HL-60/S4 treated with phorbol 12-myristate 13-acetate at 8.2 ng/mL for 4 days and 3 days (cell line): ENCODE data around the gene ZNF92.
"Not testable (repeated sequence)": the region's sequence is repeated elsewhere in the genome, so short reads cannot be mapped to it uniquely, and the experiment has no call there.

Experiments used
- in situ Hi-C: fragments of 300-500 bp; cut with MboI; formaldehyde crosslinking; loops from 2 replicates; pipeline ENCODE4 v1.15.0; 2022; ENCODE audit warnings: low sequenced_read_pairs

Gene ZNF92

DNA sequence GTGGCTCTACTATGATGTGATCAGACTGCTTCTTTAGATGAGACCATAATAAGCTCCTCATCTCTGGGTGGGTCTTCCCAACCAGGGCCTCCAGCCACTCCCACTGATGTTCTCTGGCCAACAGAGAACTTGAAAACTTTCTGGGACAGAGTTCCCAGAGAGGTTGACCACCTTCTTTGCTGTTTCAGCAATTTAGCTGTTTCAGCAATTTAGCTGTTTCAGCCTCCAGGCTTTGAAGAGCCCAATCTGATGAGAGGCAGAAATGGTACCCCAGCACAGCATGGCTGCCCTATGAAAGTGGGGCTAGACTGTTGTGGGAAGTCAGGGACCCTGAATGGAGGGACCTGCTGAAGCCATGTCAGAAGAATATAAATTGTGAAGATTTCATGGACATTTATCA lies 49.0 kb downstream of the ZNF92 start:
- in situ Hi-C loops: no loop called here

DNA sequence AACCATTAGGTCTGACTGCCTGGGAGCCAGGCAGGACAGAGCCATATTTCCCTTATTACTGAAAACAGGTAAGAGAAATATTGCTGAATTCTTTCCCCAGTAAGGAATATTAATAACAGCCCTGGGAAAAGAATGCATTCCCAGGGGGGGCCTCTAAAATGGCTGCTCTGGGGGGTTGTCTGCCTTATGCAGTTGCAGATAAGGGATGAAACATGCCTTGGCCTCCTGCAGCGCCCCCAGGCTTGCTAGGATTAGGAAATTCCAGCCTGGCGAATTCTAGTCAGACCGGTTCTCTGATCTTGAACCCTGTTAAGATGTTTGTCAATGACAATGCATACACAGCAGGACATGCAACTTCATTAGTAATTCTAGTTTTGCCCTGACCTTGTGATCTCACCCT lies 49.6 kb downstream of the ZNF92 start:
- in situ Hi-C loops: not testable (repeated sequence)

DNA sequence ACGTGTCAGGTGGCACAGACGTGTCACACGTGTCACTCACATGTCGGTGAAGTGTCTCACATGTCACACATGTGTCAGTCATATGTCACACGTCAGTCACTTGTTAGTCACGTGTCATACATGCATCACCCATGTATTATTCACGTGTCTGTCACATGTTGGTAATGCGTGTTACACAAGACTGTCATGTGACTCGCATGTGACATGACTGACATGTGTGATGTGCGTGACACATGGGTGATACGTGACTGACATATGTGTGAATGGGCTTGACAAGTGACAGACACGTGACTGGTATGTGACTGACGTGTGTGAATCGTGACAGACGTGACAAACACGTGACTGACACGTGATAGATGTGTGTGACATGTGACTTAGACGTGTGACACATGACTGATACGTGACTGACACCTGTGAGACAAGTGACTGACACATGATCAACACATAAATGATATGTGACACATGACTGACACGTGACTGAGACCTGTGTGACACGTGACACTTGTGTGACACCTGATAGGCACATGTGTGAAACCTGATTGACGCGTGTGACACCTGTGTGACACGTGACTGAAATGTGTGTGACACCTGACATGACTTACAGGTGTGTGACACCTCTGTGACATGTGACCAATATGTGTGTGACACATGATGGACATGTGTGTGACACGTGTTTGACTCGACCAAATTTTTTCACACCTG lies 56.1 kb downstream of the ZNF92 start:
- in situ Hi-C loops: no loop called here

DNA sequence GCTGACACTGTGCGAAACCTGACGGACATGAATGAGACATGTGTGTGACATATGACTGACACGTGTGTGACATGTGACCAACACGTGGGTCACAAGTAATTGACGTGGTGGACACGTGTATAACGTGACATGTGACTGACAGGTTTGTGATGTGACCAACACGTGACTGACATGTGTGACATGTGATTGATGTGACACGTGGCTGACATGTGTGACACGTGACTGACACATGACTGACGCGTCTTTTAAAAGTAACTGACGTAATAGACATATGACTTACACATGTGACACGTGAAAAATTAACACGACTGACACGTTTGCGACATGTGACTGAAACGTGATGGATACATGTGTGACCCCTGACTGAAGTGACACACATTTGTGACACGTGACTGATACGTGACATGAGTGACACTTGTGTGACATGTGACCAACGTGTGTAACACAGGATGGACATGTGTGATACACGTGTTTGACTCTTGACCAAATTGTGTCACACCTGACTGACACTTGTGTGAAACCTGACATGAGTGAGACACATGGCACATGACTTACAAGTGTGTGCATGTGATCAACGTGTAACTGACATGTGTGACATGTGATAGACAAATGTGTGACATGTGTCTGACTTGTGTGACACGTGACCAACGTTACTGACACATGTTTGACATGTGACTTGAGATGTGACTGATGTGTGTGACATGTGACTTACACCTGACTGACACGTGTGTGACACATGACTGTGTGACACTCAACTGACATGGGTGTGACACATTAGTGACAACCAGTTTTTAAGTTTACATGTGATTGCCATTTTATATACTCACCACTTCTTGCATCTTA lies 56.9 kb downstream of the ZNF92 start:
- in situ Hi-C loops: no loop called here

DNA sequence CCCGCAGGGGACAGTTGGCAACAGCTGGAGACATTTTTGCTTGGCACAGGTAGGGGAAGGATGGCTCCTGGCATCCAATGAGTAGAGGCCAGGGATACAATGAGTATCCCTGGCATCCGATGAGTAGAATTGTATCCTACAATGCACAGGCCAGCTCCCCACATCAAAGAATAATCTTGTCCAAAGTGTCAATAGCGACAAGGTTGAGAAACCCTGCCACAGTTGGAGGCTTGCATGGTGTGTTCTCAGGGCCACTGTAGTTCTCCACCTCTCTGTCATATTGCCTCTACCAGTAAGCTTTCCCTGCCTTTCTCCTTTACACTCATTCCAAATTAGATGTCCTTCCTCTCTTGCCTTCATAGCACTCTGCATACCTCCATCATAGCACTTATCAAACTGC lies 60.7 kb downstream of the ZNF92 start:
- in situ Hi-C loops: no loop called here

DNA sequence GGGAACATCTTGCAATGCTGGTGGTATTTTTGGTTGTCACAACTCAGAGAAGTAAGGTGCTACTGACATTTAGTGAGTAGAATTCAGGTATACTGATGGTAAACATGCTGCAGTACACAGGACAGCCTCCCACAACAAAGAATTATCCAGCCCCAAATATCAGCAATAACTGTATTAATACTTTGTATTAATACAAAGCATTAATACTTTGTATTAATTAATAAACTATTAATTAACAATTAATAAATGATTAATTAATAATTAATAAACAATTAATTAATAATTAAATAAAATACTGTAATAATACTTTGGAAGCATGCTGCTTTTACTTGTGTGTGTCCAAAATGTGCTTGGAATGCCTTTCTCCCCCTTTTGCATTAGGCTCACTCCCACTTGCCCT lies 62.5 kb downstream of the ZNF92 start:
- in situ Hi-C loops: no loop called here

DNA sequence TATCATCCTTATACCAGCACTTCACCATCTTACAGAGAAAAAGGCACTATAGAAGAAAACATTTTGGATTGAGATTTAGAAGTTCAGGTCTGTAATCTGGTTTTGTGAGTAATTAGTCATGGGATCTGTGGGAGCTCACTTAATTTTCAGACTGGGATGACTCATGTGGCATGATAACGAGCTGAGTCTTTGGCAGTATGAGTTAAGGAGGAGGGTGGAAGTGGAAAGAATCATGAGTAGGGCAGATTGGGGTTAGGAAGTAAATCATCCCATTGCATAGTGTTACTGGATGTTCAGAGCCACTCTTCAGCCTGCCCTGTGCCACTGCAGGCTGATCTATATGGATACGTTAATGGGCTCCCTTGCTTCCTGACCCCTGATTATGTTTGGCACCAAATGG lies 64.9 kb downstream of the ZNF92 start:
- in situ Hi-C loops: no loop called here

DNA sequence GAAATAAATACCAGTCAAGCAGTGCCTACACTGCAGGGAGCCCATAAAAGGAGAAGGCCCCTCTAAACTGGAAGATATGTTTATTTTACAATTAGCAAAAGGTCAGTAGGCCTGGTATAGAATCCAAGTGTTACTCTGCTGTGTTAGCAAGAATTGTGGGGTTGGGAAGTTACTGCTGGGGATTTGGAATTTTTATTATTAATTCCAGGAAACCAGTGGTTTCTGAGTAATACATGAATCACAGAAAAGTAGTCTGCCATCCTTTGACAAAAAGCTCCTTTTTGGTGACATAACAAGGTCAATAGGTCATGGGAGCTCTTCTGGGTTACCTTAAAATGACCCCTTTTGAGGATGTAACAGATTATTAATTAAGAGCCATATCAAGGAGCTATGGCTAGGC lies 67.4 kb downstream of the ZNF92 start:
- in situ Hi-C loops: no loop called here

DNA sequence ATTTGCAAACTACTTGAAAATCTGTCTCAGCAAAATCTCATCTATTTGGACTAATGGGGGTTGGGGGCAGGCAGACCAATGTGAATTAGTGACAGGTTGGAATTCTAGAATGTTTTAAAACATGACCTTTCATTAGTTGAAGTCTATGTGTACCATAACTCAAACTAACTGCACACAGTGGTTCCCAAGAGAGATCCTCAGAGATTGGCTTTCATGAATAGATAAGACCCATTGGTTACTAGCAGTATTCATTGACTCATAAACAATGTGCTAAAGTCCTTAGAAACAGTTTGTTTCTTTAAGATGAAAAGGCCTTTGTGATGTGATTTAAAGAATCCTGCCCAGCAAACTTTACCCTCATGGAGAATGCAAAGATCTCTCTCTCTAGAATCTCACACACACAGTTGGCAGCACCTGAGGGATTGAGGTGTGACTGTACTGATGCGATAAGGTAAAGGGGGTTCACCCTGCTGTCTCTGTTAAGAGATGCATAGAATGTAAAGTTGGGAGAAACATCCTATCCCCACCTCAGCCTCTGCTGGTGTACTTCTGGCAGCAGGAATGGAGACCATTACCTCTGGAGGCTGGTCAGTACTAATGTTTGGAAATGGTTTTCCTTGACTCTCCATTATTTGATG lies 70.7 kb downstream of the ZNF92 start:
- in situ Hi-C loops: no loop called here

DNA sequence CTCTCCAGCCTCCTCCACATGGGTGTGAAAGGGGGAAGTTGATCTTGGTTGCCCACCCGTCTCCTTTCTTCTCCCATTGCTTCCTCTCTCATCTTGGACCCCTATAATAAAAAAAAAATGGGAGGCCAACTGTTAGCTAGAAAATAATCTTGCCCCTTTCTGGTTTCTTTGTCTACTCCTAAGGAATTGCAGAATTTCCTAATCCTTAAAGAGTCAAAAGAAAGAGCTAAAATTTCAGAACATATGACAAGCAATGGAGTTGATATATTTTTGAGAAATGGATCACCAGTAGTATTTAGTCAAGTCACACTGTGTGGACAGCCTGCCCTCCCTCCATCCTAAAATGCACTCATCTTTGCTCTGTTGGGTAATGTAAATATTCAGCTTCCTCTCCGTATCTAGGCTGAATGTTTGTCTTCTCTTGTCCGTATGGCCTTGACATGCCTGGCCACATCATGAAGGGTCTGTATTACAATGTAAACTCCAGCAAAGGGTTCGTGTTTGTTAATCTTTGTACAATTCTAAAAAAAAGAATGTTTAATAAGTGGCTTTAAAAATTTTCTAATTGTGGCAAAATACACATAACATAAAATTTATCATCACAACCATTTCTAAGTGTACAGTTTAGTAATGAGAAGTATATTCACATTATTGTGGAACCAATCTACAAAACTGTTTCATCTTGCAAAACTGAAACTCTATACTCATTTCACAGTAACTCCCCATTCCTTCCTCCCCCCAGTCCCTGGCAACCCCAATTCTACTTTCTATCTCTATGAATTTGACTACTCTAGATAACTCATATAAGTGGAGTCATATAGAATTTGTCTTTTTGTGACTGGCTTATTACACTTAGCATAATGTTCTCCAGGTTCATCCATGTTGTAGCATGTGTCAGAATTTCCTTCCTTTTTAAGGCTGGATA lies 71.5 kb downstream of the ZNF92 start:
- in situ Hi-C loops: no loop called here

DNA sequence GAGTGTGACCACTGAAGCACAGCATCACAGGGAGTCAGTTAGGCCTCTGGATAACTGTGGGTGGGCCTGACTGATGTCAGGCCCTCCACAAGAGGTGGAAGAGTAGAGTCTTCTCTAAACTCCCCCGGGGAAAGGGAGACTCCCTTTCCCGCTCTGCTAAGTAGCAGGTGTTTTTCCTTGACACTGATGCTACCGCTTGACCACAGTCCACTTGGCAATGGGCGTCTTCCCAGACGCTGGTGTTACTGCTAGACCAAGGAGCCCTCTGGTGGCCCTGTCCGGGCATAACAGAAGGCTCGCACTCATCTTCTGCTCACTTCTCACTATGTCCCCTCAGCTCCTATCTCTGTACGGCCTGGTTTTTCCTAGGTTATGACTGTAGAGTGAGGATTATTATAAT lies 73.4 kb downstream of the ZNF92 start:
- in situ Hi-C loops: not testable (repeated sequence)

DNA sequence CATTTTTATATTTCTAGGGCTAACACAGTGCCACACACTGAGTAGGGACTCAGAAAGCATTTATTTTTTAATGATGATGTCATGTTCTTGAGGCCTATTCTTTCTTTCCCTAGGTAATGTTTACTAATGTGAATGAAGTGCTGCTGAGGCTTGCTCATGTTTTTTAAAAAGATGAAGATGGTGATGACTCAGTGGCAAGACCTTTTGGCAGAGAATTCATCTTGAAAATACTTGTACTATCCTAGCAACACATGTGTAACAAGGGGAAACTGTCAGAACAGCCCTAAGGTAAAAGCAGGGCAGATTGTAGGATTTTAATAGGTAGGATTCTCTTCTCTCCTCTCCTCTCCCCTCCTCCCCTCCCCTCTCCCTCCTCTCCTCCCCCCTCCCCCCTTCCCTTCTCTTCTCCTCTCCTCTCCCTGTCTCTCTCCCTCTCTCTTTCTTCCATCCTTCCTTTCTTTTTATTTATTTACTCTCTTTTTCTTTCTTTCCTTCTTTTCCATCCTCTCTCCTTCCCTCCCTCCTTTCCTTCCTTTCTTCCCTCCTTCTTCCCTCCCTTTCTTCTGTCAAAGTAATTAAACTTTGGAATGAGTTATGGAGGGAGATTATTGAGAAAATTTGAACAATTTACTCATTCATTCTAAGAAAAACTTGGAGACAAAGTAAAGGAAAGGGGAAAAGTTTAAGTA lies 75.3 kb downstream of the ZNF92 start:
- in situ Hi-C loops: no loop called here

DNA sequence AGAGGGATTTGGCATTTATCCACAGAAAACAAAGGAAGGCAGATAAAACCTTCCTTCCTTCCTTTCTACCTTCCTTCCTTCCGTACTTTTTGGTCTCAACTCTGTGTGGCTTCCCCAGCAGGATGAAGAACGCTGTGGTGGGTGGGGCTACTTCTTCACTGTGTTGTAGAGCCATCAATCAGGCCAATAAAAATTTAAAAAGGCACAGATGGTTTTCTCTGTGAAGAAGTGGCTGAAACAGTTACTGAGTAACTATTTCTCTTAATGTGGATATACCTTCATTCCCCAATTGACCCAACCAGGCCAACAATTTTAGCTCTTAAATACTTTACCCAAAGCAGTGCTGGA lies 75.8 kb downstream of the ZNF92 start:
- in situ Hi-C loops: no loop called here
